ENCODE measurements around the gene TSSK3. TPM values are rescaled to one million over a fixed set of nuclear protein-coding genes. Genes with fewer than 3 reads are reported as not detected.
A peak's percentile ranks its signal among the peaks of the same experiment; 100 is the strongest.

The TSSK3 gene
- total RNA-seq, 1 experiment from 2014 or later, result 1.6 TPM

DNA sequence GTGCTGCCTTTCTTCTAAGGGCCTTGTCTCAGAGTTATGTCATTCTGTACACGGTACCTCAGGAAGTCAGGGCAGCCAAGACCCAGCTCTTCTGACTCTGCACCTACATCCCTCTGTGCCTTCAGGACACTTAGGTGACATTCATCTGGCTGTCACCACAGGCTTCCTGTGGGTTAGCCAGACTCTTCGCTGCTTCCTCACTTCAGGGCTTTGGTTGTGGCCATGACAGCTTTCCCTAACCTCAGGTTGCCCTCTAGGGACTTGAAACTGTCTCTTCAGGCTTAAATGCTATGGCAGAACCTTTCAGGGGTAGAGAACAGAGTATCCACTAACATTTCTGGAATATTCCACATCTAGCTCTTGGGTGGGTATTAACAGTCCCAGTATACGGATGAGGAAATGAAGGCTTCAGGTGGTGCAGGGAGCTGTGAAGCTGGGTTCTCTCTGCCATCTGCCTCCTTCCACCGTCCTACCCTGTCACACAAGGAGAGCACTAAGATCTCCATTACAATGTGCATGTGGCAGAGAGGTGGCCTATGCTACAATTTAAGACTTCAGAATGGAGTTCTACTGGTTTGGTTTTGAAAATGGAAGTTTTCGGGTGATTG, 9.9 kb downstream of the TSSK3 start:
- ATAC-seq (peak; percentile 27; the same call in 1 of the 2 replicates), DNase-seq (ENCODE audit: low read depth, low spot score) (no peak)
- H3K27ac ChIP-seq (ENCODE audit: low read depth, low read length), result no peak overlapping the region
- H4K20me1 ChIP-seq (ENCODE audit: insufficient read depth), result no peaks in the 10 kb centered on the region
- no peak overlapping the region for H3K4me2 ChIP-seq (ENCODE audit: low read length)
- CTCF ChIA-PET, result no interaction called here
- no TSS peak for BruUV-seq (replicated peaks)
- no peaks in the 10 kb centered on the region for H3K9me3 ChIP-seq (ENCODE audit: control insufficient read depth in 1 of 2, insufficient read depth in 1 of 2, low read depth in 1 of 2, low read length in 2 of 2)
- H3K9ac ChIP-seq (ENCODE audit: low read length), result no peak overlapping the region
- H3K4me1 ChIP-seq (ENCODE audit: control insufficient read depth in 1 of 2, insufficient read depth in 2 of 2, low read length in 2 of 2), result no peaks in the 10 kb centered on the region
- no peak for TF ChIP-seq ZNF274 (IDR thresholded peaks at IDR 0.05; ENCODE audit: low read depth, low read length)
- POLR2A ChIA-PET, result no interaction called here
- H3K9me2 ChIP-seq (ENCODE audit: insufficient read depth), result no peaks in the 10 kb centered on the region
- H3K36me3 ChIP-seq (ENCODE audit: control insufficient read depth in 1 of 2, insufficient read depth in 2 of 2, low read length in 2 of 2), result peaks cover 30 to 31% of the 10 kb centered on the region in 2 experiments
- no peak overlapping the region for H3K4me3 ChIP-seq (replicated peaks in 1 of 2; ENCODE audit: low read depth in 1 of 2, low read length in 2 of 2)
- no peaks in the 10 kb centered on the region for H3K27me3 ChIP-seq (ENCODE audit: insufficient read depth, low read length)
- RAD21 ChIA-PET (ENCODE audit: low non-redundant PET in 1 of 2, low total read pairs in 2 of 2, uncharacterized antibody in 2 of 2, unreplicated experiment in 2 of 2), result no interaction called here
- intact Hi-C loops (cut with micrococcal nuclease), result no loop called here
- H2AFZ ChIP-seq (ENCODE audit: low read depth, low read length, poor library complexity, severe bottlenecking), result no peak overlapping the region
- H3K79me2 ChIP-seq (ENCODE audit: insufficient read depth, low read length), result no peaks in the 10 kb centered on the region

DNA sequence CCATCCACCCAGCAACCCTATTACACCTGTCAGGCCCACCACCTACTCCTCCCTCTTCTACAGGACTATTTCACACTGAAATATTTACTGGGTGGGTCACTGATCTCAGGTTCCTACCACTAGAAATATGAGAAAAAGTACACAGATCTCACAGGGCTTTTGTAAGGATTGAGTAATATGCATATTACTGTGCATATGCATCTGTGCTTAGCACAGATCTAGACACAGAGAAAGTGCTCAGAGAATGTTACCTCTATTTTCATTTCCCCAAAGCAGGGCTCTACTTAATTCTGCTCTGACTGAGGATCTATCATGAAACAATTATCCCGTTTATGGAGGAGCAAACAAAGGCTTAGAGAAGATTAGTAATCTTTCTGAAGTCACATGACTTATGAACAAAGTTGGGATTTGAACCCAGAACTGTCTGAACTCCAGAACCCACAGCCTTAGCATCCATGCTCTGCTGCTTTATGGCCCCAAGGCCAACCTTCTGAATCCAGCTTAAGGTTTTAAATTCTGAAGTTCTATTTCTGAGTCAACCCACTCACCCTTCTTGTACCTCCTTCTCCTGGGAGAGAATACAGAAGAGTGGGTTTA, 11.8 kb downstream of the TSSK3 start:
- Histone ChIP-seq H4K20me1 (ENCODE audit: insufficient read depth) (no peaks in the 10 kb centered on the region), H3K9me2 (ENCODE audit: insufficient read depth) (no peaks in the 10 kb centered on the region), H3K27me3 (ENCODE audit: insufficient read depth, low read length) (no peaks in the 10 kb centered on the region), H3K4me2 (ENCODE audit: low read length) (no peak overlapping the region), H3K4me1 (ENCODE audit: control insufficient read depth in 1 of 2, insufficient read depth in 2 of 2, low read length in 2 of 2) (no peaks in the 10 kb centered on the region), H3K9me3 (ENCODE audit: control insufficient read depth in 1 of 2, insufficient read depth in 1 of 2, low read depth in 1 of 2, low read length in 2 of 2) (no peaks in the 10 kb centered on the region), H3K79me2 (ENCODE audit: insufficient read depth, low read length) (no peaks in the 10 kb centered on the region), H3K36me3 (ENCODE audit: control insufficient read depth in 1 of 2, insufficient read depth in 2 of 2, low read length in 2 of 2) (peaks cover 30 to 34% of the 10 kb centered on the region in 2 experiments), H3K4me3 (replicated peaks in 1 of 2; ENCODE audit: low read depth in 1 of 2, low read length in 2 of 2) (no peak overlapping the region), H2AFZ (ENCODE audit: low read depth, low read length, poor library complexity, severe bottlenecking) (no peak overlapping the region), H3K9ac (ENCODE audit: low read length) (no peak overlapping the region), H3K27ac (ENCODE audit: low read depth, low read length) (no peak overlapping the region)
- TSS peak; percentile 6 for BruUV-seq (replicated peaks)
- intact Hi-C loops (cut with micrococcal nuclease), result no loop called here
- POLR2A ChIA-PET, result no interaction called here
- DNase-seq (ENCODE audit: low read depth, low spot score) (no peak), ATAC-seq (no peak)
- TF ChIP-seq CBX3 (IDR thresholded peaks at IDR 0.05; ENCODE audit: low read depth), result no peak
- TF ChIP-seq ZNF274 (IDR thresholded peaks at IDR 0.05; ENCODE audit: low read depth, low read length), result no peak
- no peak for TF ChIP-seq RAD21 (IDR thresholded peaks at IDR 0.05; ENCODE audit: low read depth)
- TF ChIP-seq POLR2AphosphoS5 (IDR thresholded peaks at IDR 0.05; ENCODE audit: low read depth, low read length), result no peak
- TF ChIP-seq CEBPB (IDR thresholded peaks at IDR 0.05; ENCODE audit: low read depth), result no peak
- TF ChIP-seq ELF1 (IDR thresholded peaks at IDR 0.05; ENCODE audit: borderline replicate concordance, low read depth), result no peak
- TF ChIP-seq SIN3A (IDR thresholded peaks at IDR 0.05; ENCODE audit: low read depth), result no peak
- TF ChIP-seq, protein P1, sequence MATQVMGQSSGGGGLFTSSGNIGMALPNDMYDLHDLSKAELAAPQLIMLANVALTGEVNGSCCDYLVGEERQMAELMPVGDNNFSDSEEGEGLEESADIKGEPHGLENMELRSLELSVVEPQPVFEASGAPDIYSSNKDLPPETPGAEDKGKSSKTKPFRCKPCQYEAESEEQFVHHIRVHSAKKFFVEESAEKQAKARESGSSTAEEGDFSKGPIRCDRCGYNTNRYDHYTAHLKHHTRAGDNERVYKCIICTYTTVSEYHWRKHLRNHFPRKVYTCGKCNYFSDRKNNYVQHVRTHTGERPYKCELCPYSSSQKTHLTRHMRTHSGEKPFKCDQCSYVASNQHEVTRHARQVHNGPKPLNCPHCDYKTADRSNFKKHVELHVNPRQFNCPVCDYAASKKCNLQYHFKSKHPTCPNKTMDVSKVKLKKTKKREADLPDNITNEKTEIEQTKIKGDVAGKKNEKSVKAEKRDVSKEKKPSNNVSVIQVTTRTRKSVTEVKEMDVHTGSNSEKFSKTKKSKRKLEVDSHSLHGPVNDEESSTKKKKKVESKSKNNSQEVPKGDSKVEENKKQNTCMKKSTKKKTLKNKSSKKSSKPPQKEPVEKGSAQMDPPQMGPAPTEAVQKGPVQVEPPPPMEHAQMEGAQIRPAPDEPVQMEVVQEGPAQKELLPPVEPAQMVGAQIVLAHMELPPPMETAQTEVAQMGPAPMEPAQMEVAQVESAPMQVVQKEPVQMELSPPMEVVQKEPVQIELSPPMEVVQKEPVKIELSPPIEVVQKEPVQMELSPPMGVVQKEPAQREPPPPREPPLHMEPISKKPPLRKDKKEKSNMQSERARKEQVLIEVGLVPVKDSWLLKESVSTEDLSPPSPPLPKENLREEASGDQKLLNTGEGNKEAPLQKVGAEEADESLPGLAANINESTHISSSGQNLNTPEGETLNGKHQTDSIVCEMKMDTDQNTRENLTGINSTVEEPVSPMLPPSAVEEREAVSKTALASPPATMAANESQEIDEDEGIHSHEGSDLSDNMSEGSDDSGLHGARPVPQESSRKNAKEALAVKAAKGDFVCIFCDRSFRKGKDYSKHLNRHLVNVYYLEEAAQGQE (IDR thresholded peaks at IDR 0.05; ENCODE audit: low read depth), result no peak
- TF ChIP-seq SRF (IDR thresholded peaks at IDR 0.05; ENCODE audit: low read depth), result no peak
- TF ChIP-seq, protein P2, sequence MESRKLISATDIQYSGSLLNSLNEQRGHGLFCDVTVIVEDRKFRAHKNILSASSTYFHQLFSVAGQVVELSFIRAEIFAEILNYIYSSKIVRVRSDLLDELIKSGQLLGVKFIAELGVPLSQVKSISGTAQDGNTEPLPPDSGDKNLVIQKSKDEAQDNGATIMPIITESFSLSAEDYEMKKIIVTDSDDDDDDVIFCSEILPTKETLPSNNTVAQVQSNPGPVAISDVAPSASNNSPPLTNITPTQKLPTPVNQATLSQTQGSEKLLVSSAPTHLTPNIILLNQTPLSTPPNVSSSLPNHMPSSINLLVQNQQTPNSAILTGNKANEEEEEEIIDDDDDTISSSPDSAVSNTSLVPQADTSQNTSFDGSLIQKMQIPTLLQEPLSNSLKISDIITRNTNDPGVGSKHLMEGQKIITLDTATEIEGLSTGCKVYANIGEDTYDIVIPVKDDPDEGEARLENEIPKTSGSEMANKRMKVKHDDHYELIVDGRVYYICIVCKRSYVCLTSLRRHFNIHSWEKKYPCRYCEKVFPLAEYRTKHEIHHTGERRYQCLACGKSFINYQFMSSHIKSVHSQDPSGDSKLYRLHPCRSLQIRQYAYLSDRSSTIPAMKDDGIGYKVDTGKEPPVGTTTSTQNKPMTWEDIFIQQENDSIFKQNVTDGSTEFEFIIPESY (IDR thresholded peaks at IDR 0.05; ENCODE audit: extremely low read depth, insufficient replicate concordance, low read length), result no peak
- TF ChIP-seq YY1 (IDR thresholded peaks at IDR 0.05; ENCODE audit: extremely low read depth, insufficient replicate concordance, low read depth, low read length), result no peak
- no peak for TF ChIP-seq SP1 (IDR thresholded peaks at IDR 0.05; ENCODE audit: low read depth)
- TF ChIP-seq EGR1 (IDR thresholded peaks at IDR 0.05; ENCODE audit: low read depth), result no peak
- RAD21 ChIA-PET (ENCODE audit: low non-redundant PET in 1 of 2, low total read pairs in 2 of 2, uncharacterized antibody in 2 of 2, unreplicated experiment in 2 of 2), result no interaction called here
- CTCF ChIA-PET, result no interaction called here

Data from HCT116 (cell line).